ENCODE results near the gene PLSCR5. TPM values are rescaled to one million over a fixed set of nuclear protein-coding genes. Genes with fewer than 3 reads are reported as not detected.

PLSCR5 gene
- not detected for total RNA-seq

DNA sequence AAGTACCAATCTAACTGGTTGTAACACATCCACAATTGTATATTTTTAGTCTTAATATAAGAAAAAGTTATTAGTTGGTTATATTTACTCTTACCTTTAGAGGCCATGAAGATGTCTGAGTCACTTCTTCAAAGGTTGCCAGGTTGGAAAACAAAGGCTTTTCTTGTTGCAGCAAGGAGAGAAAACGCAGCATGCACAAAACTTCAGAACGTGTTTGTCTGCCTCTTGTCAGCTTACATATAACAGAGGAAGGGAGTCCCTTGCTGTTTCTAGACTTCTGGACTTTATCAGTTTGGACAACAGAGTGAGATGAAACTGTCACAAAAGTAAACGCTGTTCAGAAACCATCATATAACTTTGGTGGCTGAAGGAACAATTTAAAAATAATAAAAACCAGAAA lies at the start of gene PLSCR5:
PLSCR5 (minus strand) TSS at position 241 of the 400 bp plus-strand sequence; CDS start at position 107, 134 bp downstream.
- no peak within 1 kb of the TSS for H3K27ac ChIP-seq
- H3K36me3 ChIP-seq, result no peaks in the 10 kb centered on the region
- no peak for DNase-seq
- no peaks in the 10 kb centered on the region for H3K9me3 ChIP-seq
- no peak for ATAC-seq (ENCODE audit: low FRiP score in 2 of 2)
- no peaks in the 10 kb centered on the region for H3K27me3 ChIP-seq
- H3K4me3 ChIP-seq, result no peak within 1 kb of the TSS
- no peak for TF ChIP-seq EP300 (IDR thresholded peaks at IDR 0.05)
- no peak for TF ChIP-seq POLR2A (IDR thresholded peaks at IDR 0.05)
- no peak for TF ChIP-seq CTCF (IDR thresholded peaks at IDR 0.05)
- TF ChIP-seq POLR2AphosphoS5 (IDR thresholded peaks at IDR 0.05), result no peak
- H3K4me1 ChIP-seq, result no peaks in the 10 kb centered on the region
- 49% methylated on average over 3 of the region's 3 CpGs for WGBS, 2 donors

- no peaks in the 10 kb centered on the region for H3K4me1 ChIP-seq
- DNase-seq (no peak), ATAC-seq (ENCODE audit: low FRiP score in 2 of 2) (no peak)
- H3K27me3 ChIP-seq, result no peaks in the 10 kb centered on the region
- H3K36me3 ChIP-seq, result no peaks in the 10 kb centered on the region
- 69 to 80% methylated on average over 3 of the region's 3 CpGs for WGBS, 2 donors
- no peak overlapping the region for H3K27ac ChIP-seq
- TF ChIP-seq EP300 (IDR thresholded peaks at IDR 0.05) (no peak), POLR2A (IDR thresholded peaks at IDR 0.05) (no peak), POLR2AphosphoS5 (IDR thresholded peaks at IDR 0.05) (no peak), CTCF (IDR thresholded peaks at IDR 0.05) (no peak)
- H3K4me3 ChIP-seq, result no peak overlapping the region
- no peaks in the 10 kb centered on the region for H3K9me3 ChIP-seq
Observed at GRCh38 chr3:146653978-146654377, 48.8 kb upstream of the PLSCR5 start.

DNA sequence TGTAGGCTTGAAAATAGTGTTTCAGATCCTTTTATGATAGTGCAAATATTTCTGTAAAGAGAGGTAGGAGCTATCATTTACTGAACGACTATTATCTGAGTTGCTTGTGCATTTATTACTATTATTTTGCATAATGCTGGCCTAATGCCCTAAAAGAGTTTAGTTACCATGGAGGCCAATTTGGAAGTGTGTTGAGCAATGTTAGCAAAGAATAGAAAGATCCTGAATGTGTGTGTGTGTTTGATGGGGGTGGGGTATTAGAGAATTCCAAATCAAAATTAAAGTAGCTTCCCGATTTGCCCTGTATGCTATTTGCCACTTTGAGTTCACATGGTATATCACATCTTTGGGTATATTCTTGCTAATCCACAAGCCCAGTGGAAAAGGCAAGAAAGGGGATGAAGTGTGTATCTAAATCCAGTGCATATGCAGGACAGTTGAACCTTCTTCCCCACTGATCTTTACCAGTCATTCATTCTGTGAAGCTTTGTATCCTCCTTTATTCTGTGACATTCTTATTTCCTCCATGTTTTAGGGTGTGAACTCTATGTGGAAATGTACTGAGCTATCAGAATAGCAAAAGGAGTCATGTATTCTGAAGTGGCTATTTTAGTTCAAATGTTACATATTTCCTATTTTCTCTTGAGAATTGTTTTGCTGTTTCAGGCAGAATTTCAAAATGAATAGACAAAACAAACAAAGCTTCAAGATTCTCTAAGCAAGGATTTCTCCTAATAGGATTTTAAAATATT lies 45.7 kb upstream of the PLSCR5 start:
- DNase-seq (no peak), ATAC-seq (ENCODE audit: low FRiP score in 2 of 2) (no peak)

DNA sequence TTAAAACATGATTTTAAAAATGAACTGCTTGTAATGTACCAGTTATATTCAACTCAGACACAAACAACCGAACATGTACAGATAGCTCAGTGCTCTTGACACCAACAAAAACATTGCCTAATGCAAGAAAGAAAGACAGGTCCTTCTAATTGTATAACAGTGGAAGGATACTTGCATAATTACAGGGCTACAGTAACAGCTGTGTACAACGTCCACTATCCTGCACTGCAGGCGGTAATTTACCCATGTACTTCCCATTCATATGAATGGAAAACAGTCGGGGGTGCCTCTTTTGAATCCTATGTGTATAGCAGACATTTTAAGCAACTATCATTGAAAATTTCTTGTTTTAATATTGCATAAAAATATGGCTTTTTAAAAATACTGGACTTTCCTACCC lies 41.1 kb upstream of the PLSCR5 start:
- Histone ChIP-seq H3K27me3 (no peaks in the 10 kb centered on the region), H3K9me3 (no peaks in the 10 kb centered on the region), H3K4me3 (no peak overlapping the region), H3K27ac (no peak overlapping the region), H3K4me1 (no peaks in the 10 kb centered on the region), H3K36me3 (no peaks in the 10 kb centered on the region)
- 65 to 67% methylated on average over 4 of the region's 4 CpGs for WGBS, 2 donors
- ATAC-seq (ENCODE audit: low FRiP score in 2 of 2) (no peak), DNase-seq (no peak)
- TF ChIP-seq POLR2AphosphoS5 (IDR thresholded peaks at IDR 0.05) (no peak), EP300 (IDR thresholded peaks at IDR 0.05) (no peak), CTCF (IDR thresholded peaks at IDR 0.05) (no peak), POLR2A (IDR thresholded peaks at IDR 0.05) (no peak)

More for the DNA sequence above, 45.7 kb upstream of the PLSCR5 start:
- TF ChIP-seq POLR2AphosphoS5 (IDR thresholded peaks at IDR 0.05) (no peak), CTCF (IDR thresholded peaks at IDR 0.05) (no peak), EP300 (IDR thresholded peaks at IDR 0.05) (no peak), POLR2A (IDR thresholded peaks at IDR 0.05) (no peak)
- Histone ChIP-seq H3K27me3 (no peaks in the 10 kb centered on the region), H3K27ac (no peak overlapping the region), H3K4me3 (no peak overlapping the region), H3K4me1 (no peaks in the 10 kb centered on the region), H3K9me3 (no peaks in the 10 kb centered on the region), H3K36me3 (no peaks in the 10 kb centered on the region)
- WGBS, 2 donors, result 64 to 74% methylated on average over 2 of the region's 2 CpGs

All from upper lobe of left lung (tissue), 6 donors.